Gastrocnemius medialis (tissue), 4 donors: ENCODE results near the gene ENOX1.

Experiments used
- POLR2A ChIP-seq, 2 donors: fragments of 450-650 bp; IDR thresholded peaks; one replicate each; pipeline ENCODE4 v1.6.1; 2017; ENCODE audit warnings: antibody characterized with exemption in 2 of 2, mild to moderate bottlenecking in 2 of 2, moderate library complexity in 2 of 2
- TF ChIP-seq, protein P1 (sequence below), 5 experiments: fragments of 450-650 bp in 3 of 5; fragments of 200-600 bp in 2 of 5; sonication (generic) in 2 of 5; IDR thresholded peaks in 4 of 5; conservative IDR thresholded peaks in 1 of 5; 1 replicate in 4 of 5; 2 replicates in 1 of 5; pipeline ENCODE4 v1.5.1; 2016 to 2019; ENCODE audit warnings: antibody characterized with exemption in 5 of 5, mild to moderate bottlenecking in 3 of 5, moderate library complexity in 3 of 5

DNA sequence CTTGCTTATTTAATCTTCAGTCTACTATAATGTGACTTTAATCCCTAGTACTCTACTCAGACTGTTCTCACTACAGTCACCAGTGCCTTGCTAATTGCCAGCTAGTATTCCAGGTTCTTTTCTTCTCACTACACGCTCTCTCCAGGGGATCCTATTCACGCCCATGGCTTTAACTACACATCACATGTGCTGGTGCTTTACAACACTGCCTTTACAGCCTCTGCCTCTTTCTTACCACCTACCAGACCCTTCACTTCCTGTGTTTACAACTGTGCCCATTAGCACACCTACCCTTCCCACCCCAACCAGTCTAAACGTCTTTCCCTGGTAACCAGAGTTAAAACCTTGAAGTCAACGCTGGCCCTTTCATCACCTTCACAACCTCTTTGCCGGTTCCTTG lies 513.9 kb downstream of the ENOX1 start:
- TF ChIP-seq, protein P1, sequence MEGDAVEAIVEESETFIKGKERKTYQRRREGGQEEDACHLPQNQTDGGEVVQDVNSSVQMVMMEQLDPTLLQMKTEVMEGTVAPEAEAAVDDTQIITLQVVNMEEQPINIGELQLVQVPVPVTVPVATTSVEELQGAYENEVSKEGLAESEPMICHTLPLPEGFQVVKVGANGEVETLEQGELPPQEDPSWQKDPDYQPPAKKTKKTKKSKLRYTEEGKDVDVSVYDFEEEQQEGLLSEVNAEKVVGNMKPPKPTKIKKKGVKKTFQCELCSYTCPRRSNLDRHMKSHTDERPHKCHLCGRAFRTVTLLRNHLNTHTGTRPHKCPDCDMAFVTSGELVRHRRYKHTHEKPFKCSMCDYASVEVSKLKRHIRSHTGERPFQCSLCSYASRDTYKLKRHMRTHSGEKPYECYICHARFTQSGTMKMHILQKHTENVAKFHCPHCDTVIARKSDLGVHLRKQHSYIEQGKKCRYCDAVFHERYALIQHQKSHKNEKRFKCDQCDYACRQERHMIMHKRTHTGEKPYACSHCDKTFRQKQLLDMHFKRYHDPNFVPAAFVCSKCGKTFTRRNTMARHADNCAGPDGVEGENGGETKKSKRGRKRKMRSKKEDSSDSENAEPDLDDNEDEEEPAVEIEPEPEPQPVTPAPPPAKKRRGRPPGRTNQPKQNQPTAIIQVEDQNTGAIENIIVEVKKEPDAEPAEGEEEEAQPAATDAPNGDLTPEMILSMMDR (IDR thresholded peaks at IDR 0.05 in 4 of 5, conservative IDR thresholded peaks at IDR 0.05 in 1 of 5): no peak
- TF ChIP-seq POLR2A (IDR thresholded peaks at IDR 0.05): no peak
